HepG2 (cell line): ENCODE measurements around the gene PEAK3. TPM values are rescaled to one million over a fixed set of nuclear protein-coding genes. Genes with fewer than 3 reads are reported as not detected.

Source experiments
- ATF1 ChIP-seq: IDR thresholded peaks from 2 replicates; pipeline ENCODE4 v1.6.1; 2016; ENCODE audit warnings: mild to moderate bottlenecking, control low read depth
- BORCS8-MEF2B ChIP-seq: sonication (generic); formaldehyde crosslinking; IDR thresholded peaks from 2 replicates; pipeline ENCODE4 v1.8.0; 2022; ENCODE audit warnings: mild to moderate bottlenecking, missing genetic modification reagents
- CEBPB ChIP-seq: IDR thresholded peaks from 2 replicates; pipeline ENCODE4 v1.6.1; 2011; ENCODE audit warnings: low read depth, low read length, improper control_type of control experiment, borderline replicate concordance
- DNMT3B ChIP-seq: conservative IDR thresholded peaks from 2 replicates; pipeline ENCODE4 v1.6.1; 2016; ENCODE audit warnings: missing biosample characterization, control low read depth
- E2F5 ChIP-seq: sonication (generic); formaldehyde crosslinking; conservative IDR thresholded peaks from 2 replicates; pipeline ENCODE4 v1.4.0; 2020; ENCODE audit warnings: missing genetic modification reagents
- ERF ChIP-seq: IDR thresholded peaks from 2 replicates; pipeline ENCODE4 v1.6.1; 2018; ENCODE audit warnings: missing biosample characterization, missing genetic modification reagents
- EZH2 ChIP-seq: conservative IDR thresholded peaks from 2 replicates; pipeline ENCODE4 v1.6.1; 2012; ENCODE audit warnings: mild to moderate bottlenecking, low read depth, low read length, moderate library complexity
- HNF4G ChIP-seq, 2 experiments: sonication (generic) in 1 of 2; formaldehyde crosslinking in 1 of 2; IDR thresholded peaks; 2 replicates each; pipeline versions ENCODE4 v1.4.0 to v1.6.1; 2011 to 2020; ENCODE audit warnings: borderline replicate concordance in 2 of 2, low read depth in 2 of 2, mild to moderate bottlenecking in 2 of 2, low read length in 1 of 2, missing genetic modification reagents in 1 of 2, moderate library complexity in 1 of 2
- HNRNPL ChIP-seq: fragments of 200-400 bp; formaldehyde crosslinking; IDR thresholded peaks from 2 replicates; pipeline ENCODE4 v1.6.1; 2017; ENCODE audit warnings: mild to moderate bottlenecking, low read depth, low read length
- KAT2B ChIP-seq: fragments of 150-350 bp; IDR thresholded peaks from 2 replicates; pipeline ENCODE4 v1.6.1; 2014; ENCODE audit warnings: low read depth, low read length, borderline replicate concordance
- LCORL ChIP-seq, 2 experiments: fragments of 450-650 bp in 1 of 2; sonication (generic) in 1 of 2; formaldehyde crosslinking in 1 of 2; IDR thresholded peaks; 2 replicates each; pipeline versions ENCODE4 v1.5.0 to v1.6.1; 2017 to 2020; ENCODE audit warnings: antibody characterized with exemption in 1 of 2, missing genetic modification reagents in 1 of 2
- MXD4 ChIP-seq: IDR thresholded peaks from 2 replicates; pipeline ENCODE4 v1.6.1; 2016; ENCODE audit warnings: mild to moderate bottlenecking, missing biosample characterization, missing genetic modification reagents
- SMARCC2 ChIP-seq: fragments of 450-650 bp; IDR thresholded peaks from 2 replicates; pipeline ENCODE4 v1.6.1; 2017; ENCODE audit warnings: antibody characterized with exemption, mild to moderate bottlenecking
- SMYD3 ChIP-seq: sonication (generic); formaldehyde crosslinking; IDR thresholded peaks from 2 replicates; pipeline ENCODE4 v1.8.1; 2023; ENCODE audit warnings: mild to moderate bottlenecking, missing genetic modification reagents
- TBP ChIP-seq: sonication (generic); formaldehyde crosslinking; IDR thresholded peaks from 2 replicates; pipeline ENCODE4 v1.5.0; 2020; ENCODE audit warnings: missing genetic modification reagents
- TEAD3 ChIP-seq: optimal IDR thresholded peaks from 2 replicates; pipeline ENCODE3; 2016; ENCODE audit warnings: borderline replicate concordance
- ZKSCAN5 ChIP-seq: sonication (generic); formaldehyde crosslinking; IDR thresholded peaks from 2 replicates; pipeline ENCODE4 v1.5.1; 2020; ENCODE audit warnings: mild to moderate bottlenecking, missing genetic modification reagents
- ZNF234 ChIP-seq: sonication (generic); formaldehyde crosslinking; conservative IDR thresholded peaks from 2 replicates; pipeline ENCODE4 v1.5.1; 2020; ENCODE audit warnings: mild to moderate bottlenecking, missing genetic modification reagents
- ZNF280B ChIP-seq: sonication (generic); formaldehyde crosslinking; IDR thresholded peaks from 2 replicates; pipeline ENCODE4 v1.5.0; 2020; ENCODE audit warnings: missing genetic modification reagents, mild to moderate bottlenecking, borderline replicate concordance
- ZNF383 ChIP-seq: sonication (generic); formaldehyde crosslinking; IDR thresholded peaks from 2 replicates; pipeline ENCODE4 v1.4.0; 2020; ENCODE audit warnings: missing genetic modification reagents, mild to moderate bottlenecking, borderline replicate concordance
- ZNF451 ChIP-seq: sonication (generic); formaldehyde crosslinking; IDR thresholded peaks from 2 replicates; pipeline ENCODE4 v1.5.0; 2020; ENCODE audit warnings: mild to moderate bottlenecking, missing genetic modification reagents
- ZNF709 ChIP-seq: sonication (generic); formaldehyde crosslinking; IDR thresholded peaks from 2 replicates; pipeline ENCODE4 v1.5.0; 2020; ENCODE audit warnings: mild to moderate bottlenecking, missing genetic modification reagents
- ZNF816 ChIP-seq: sonication (generic); formaldehyde crosslinking; IDR thresholded peaks from 2 replicates; pipeline ENCODE4 v1.8.0; 2022; ENCODE audit warnings: missing genetic modification reagents, mild to moderate bottlenecking, borderline replicate concordance
- ZNF879 ChIP-seq: sonication (generic); formaldehyde crosslinking; IDR thresholded peaks from 2 replicates; pipeline ENCODE4 v1.8.1; 2023; ENCODE audit warnings: missing genetic modification reagents
- ZNF883 ChIP-seq: sonication (generic); formaldehyde crosslinking; IDR thresholded peaks from 2 replicates; pipeline ENCODE4 v1.5.1; 2020; ENCODE audit warnings: mild to moderate bottlenecking, missing genetic modification reagents; ENCODE audit errors: not compliant biosample characterization
- polyA plus RNA-seq, 8 experiments: library from polyadenylated mRNA; depleted of rRNA in 3 of 8; stranded (reverse) in 7 of 8; unstranded in 1 of 8; fragments of >200 nt; fragmentation: Illumina TruSeq in 4 of 8; extraction: Trizol in 4 of 8; gene quantifications; 2 replicates each; pipeline versions ENCODE4 v1.2.1 to v1.2.3, GENCODE V29; 2011 to 2016; ENCODE audit warnings: low read depth in 4 of 8, missing spikeins in 1 of 8, mixed read lengths in 1 of 8; ENCODE audit not compliant: insufficient read depth in 1 of 8
- total RNA-seq, 5 experiments: library from RNA; depleted of rRNA; stranded (reverse); fragments of >200 nt; fragmentation: Illumina TruSeq; extraction: Trizol; gene quantifications; 2 replicates each; pipeline ENCODE4 v1.2.3, GENCODE V29; 2016; ENCODE audit warnings: low read depth in 1 of 5
- TF ChIP-seq, protein P1 (sequence below): sonication (generic); formaldehyde crosslinking; IDR thresholded peaks from 2 replicates; pipeline ENCODE4 v1.5.0; 2020; ENCODE audit warnings: missing genetic modification reagents, mild to moderate bottlenecking, borderline replicate concordance
- TF ChIP-seq, protein P2 (sequence below): sonication (generic); formaldehyde crosslinking; IDR thresholded peaks from 2 replicates; pipeline ENCODE4 v1.8.1; 2022; ENCODE audit warnings: mild to moderate bottlenecking, missing genetic modification reagents

PEAK3 gene
- total and polyA plus RNA-seq, 2 of the 13 experiments (the other 11 are each of a cell fraction or from before 2014, with no cell fraction given) = not detected

- TF ChIP-seq ZNF383 (CRISPR knock-in tag) (no peak), ZKSCAN5 (CRISPR knock-in tag) (no peak), ERF (CRISPR knock-in tag) (no peak), ATF1 (CRISPR knock-in tag) (no peak), ZNF709 (CRISPR knock-in tag) (no peak), ZNF816 (CRISPR knock-in tag) (0 out of 2 replicates have a peak, but pooled peaks have one; percentile 16), HNF4G (IDR thresholded peaks at IDR 0.05; ENCODE audit: borderline replicate concordance, low read depth, low read length) (no peak), HNF4G (CRISPR knock-in tag; IDR thresholded peaks at IDR 0.05; ENCODE audit: borderline replicate concordance, low read depth) (no peak; the same call in 1 of the 2 replicates), HNRNPL (no peak; the same call in 1 of the 2 replicates), EZH2 (no peak), SMYD3 (no peak), TBP (CRISPR knock-in tag) (no peak), BORCS8-MEF2B (CRISPR knock-in tag) (no peak), ZNF879 (CRISPR knock-in tag) (0 out of 2 replicates have a peak, but pooled peaks have one; percentile 68), LCORL (IDR thresholded peaks at IDR 0.05) (no peak), LCORL (CRISPR knock-in tag; IDR thresholded peaks at IDR 0.05) (no peak), E2F5 (CRISPR knock-in tag) (no peak), KAT2B (no peak), TEAD3 (CRISPR knock-in tag) (no peak), DNMT3B (CRISPR knock-in tag) (no peak; the same call in 1 of the 2 replicates), CEBPB (no peak), ZNF451 (no peak), ZNF280B (CRISPR knock-in tag) (no peak), MXD4 (CRISPR knock-in tag) (no peak), SMARCC2 (no peak), ZNF883 (CRISPR knock-in tag) (no peak), ZNF234 (CRISPR knock-in tag) (no peak)
- TF ChIP-seq, protein P1, sequence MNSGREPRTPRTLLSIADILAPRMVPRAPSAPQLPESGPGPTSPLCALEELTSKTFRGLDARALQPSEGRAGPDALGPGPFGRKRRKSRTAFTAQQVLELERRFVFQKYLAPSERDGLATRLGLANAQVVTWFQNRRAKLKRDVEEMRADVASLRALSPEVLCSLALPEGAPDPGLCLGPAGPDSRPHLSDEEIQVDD = no peak
- TF ChIP-seq, protein P2, sequence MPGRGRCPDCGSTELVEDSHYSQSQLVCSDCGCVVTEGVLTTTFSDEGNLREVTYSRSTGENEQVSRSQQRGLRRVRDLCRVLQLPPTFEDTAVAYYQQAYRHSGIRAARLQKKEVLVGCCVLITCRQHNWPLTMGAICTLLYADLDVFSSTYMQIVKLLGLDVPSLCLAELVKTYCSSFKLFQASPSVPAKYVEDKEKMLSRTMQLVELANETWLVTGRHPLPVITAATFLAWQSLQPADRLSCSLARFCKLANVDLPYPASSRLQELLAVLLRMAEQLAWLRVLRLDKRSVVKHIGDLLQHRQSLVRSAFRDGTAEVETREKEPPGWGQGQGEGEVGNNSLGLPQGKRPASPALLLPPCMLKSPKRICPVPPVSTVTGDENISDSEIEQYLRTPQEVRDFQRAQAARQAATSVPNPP (CRISPR knock-in tag) = 0 out of 2 replicates have a peak, but pooled peaks have one; percentile 8
These were observed 44.7 kb downstream of the PEAK3 start (continued) for GRCh38 chr19:2237051-2237868.
